Gastrocnemius medialis (tissue), 4 donors: ENCODE results near the gene RNF223. TPM values are rescaled to one million over a fixed set of nuclear protein-coding genes. Genes with fewer than 3 reads are reported as not detected.

Experiments
- ATAC-seq, 2 donors: fragments of 150-250 bp; one replicate each; pipeline ENCODE4 v1.9.1; 2016
- DNase-seq, 2 donors: peaks; one replicate each; pipeline ENCODE4 v3.0.0-alpha.2; 2019
- H3K27ac ChIP-seq, 4 donors: fragments of 200-600 bp; sonication (generic); 1 replicate in 1 of 4; 2 replicates in 3 of 4; pipeline ENCODE4 v1.5.1; 2016 to 2018; ENCODE audit warnings: mild to moderate bottlenecking in 2 of 4, moderate library complexity in 1 of 4
- H3K27me3 ChIP-seq, 3 donors: fragments of 200-600 bp; sonication (generic) in 2 of 3; 1 replicate in 1 of 3; 2 replicates in 2 of 3; pipeline versions ENCODE4 v1.5.1 to v1.6.0; 2016 to 2019; ENCODE audit warnings: mild to moderate bottlenecking in 1 of 3, moderate library complexity in 1 of 3
- H3K36me3 ChIP-seq, 2 donors: fragments of 200-600 bp; sonication (generic) in 1 of 2; one replicate each; pipeline ENCODE4 v1.5.1; 2017 to 2018
- H3K4me1 ChIP-seq, 2 donors: fragments of 200-600 bp; sonication (generic) in 1 of 2; one replicate each; pipeline ENCODE4 v1.5.1; 2016 to 2017; ENCODE audit warnings: mild to moderate bottlenecking in 2 of 2
- H3K4me3 ChIP-seq, 4 donors: fragments of 200-600 bp; sonication (generic) in 3 of 4; 1 replicate in 1 of 4; 2 replicates in 3 of 4; pipeline ENCODE4 v1.5.1; 2016 to 2019; ENCODE audit warnings: mild to moderate bottlenecking in 2 of 4
- H3K9me3 ChIP-seq, 3 donors: fragments of 200-600 bp; sonication (generic) in 2 of 3; 1 replicate in 1 of 3; 2 replicates in 2 of 3; pipeline ENCODE4 v1.5.1; 2016 to 2019
- POLR2A ChIP-seq, 2 donors: fragments of 450-650 bp; IDR thresholded peaks; one replicate each; pipeline ENCODE4 v1.6.1; 2017; ENCODE audit warnings: antibody characterized with exemption in 2 of 2, mild to moderate bottlenecking in 2 of 2, moderate library complexity in 2 of 2
- in situ Hi-C, 4 donors: fragments of 200-750 bp; cut with MboI; loops; one replicate each; pipeline versions ENCODE4 v1.15.0 to v1.8.0; 2017; ENCODE audit warnings: low sequenced_read_pairs in 4 of 4
- intact Hi-C: fragments of 100-400 bp; cut with DNase I; formaldehyde crosslinking; loops from one replicate; pipeline ENCODE4 v1.15.1; 2023; ENCODE audit warnings: low total_unique reads
- total RNA-seq, 4 donors: library from RNA; depleted of rRNA; stranded (reverse); fragments of >200 nt; gene quantifications; one replicate each; pipeline versions ENCODE4 v1.1.0 to v1.2.3, GENCODE V29; 2016
- TF ChIP-seq, protein P1 (sequence below), 5 experiments: fragments of 450-650 bp in 3 of 5; fragments of 200-600 bp in 2 of 5; sonication (generic) in 2 of 5; IDR thresholded peaks in 4 of 5; conservative IDR thresholded peaks in 1 of 5; 1 replicate in 4 of 5; 2 replicates in 1 of 5; pipeline ENCODE4 v1.5.1; 2016 to 2019; ENCODE audit warnings: antibody characterized with exemption in 5 of 5, mild to moderate bottlenecking in 3 of 5, moderate library complexity in 3 of 5

The RNF223 gene
- total RNA-seq, 4 donors from 2014 or later = not detected

DNA sequence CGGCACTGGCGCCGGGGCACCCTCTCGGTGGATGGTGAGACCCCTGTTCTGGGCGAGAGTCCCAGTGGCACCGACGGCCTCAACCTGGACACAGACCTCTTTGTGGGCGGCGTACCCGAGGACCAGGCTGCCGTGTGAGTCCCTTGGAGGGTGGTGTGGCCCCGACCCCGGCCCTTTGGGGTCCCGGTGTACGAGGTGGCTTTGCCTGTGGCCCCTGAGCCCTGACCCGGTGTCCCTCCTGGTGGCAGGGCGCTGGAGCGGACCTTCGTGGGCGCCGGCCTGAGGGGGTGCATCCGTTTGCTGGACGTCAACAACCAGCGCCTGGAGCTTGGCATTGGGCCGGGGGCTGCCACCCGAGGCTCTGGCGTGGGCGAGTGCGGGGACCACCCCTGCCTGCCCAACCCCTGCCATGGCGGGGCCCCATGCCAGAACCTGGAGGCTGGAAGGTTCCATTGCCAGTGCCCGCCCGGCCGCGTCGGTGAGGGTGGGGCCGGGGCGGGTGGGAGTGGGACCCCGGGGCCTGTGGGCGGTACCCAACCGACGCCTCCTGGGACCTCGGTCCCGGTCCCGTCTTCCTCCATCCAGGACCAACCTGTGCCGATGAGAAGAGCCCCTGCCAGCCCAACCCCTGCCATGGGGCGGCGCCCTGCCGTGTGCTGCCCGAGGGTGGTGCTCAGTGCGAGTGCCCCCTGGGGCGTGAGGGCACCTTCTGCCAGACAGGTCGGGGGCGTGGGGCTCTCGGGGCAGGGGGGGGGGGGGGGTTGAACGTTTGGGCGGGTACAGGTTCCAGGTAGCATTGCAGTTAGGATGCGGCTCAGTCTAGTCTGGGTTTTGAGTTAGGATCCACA, 24.6 kb downstream of the RNF223 start:
- Histone ChIP-seq H3K27me3 (no peaks in the 10 kb centered on the region), H3K27ac (no peak overlapping the region), H3K4me3 (no peak overlapping the region), H3K36me3 (no peaks in the 10 kb centered on the region), H3K4me1 (no peaks in the 10 kb centered on the region), H3K9me3 (no peaks in the 10 kb centered on the region)
- intact Hi-C loops = no loop called here
- no peak for DNase-seq
- ATAC-seq = no peak
- in situ Hi-C loops = no loop called here
- TF ChIP-seq, protein P1, sequence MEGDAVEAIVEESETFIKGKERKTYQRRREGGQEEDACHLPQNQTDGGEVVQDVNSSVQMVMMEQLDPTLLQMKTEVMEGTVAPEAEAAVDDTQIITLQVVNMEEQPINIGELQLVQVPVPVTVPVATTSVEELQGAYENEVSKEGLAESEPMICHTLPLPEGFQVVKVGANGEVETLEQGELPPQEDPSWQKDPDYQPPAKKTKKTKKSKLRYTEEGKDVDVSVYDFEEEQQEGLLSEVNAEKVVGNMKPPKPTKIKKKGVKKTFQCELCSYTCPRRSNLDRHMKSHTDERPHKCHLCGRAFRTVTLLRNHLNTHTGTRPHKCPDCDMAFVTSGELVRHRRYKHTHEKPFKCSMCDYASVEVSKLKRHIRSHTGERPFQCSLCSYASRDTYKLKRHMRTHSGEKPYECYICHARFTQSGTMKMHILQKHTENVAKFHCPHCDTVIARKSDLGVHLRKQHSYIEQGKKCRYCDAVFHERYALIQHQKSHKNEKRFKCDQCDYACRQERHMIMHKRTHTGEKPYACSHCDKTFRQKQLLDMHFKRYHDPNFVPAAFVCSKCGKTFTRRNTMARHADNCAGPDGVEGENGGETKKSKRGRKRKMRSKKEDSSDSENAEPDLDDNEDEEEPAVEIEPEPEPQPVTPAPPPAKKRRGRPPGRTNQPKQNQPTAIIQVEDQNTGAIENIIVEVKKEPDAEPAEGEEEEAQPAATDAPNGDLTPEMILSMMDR (IDR thresholded peaks at IDR 0.05 in 4 of 5, conservative IDR thresholded peaks at IDR 0.05 in 1 of 5) = no peak
- no peak for TF ChIP-seq POLR2A (IDR thresholded peaks at IDR 0.05)

DNA sequence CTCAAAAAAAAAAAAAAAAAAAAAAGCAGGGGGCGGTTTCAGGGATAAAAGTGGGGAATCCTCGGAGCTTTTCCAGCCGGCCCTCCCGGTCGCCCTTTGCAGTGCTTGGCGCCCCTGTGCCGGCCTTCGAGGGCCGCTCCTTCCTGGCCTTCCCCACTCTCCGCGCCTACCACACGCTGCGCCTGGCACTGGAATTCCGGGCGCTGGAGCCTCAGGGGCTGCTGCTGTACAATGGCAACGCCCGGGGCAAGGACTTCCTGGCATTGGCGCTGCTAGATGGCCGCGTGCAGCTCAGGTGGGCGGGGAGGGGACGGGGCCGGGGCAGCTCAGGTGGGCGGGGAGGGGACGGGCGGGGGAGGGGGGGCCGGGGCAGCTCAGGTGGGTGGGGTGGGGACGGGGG, 25.3 kb downstream of the RNF223 start:
- intact Hi-C loops = no loop called here
- in situ Hi-C loops = no loop called here
- TF ChIP-seq, protein P1 (IDR thresholded peaks at IDR 0.05 in 4 of 5, conservative IDR thresholded peaks at IDR 0.05 in 1 of 5) = no peak
- no peak for TF ChIP-seq POLR2A (IDR thresholded peaks at IDR 0.05)
- Histone ChIP-seq H3K36me3 (no peaks in the 10 kb centered on the region), H3K27ac (no peak overlapping the region), H3K27me3 (no peaks in the 10 kb centered on the region), H3K4me3 (no peak overlapping the region), H3K9me3 (no peaks in the 10 kb centered on the region), H3K4me1 (no peaks in the 10 kb centered on the region)
- DNase-seq (no peak), ATAC-seq (no peak)

DNA sequence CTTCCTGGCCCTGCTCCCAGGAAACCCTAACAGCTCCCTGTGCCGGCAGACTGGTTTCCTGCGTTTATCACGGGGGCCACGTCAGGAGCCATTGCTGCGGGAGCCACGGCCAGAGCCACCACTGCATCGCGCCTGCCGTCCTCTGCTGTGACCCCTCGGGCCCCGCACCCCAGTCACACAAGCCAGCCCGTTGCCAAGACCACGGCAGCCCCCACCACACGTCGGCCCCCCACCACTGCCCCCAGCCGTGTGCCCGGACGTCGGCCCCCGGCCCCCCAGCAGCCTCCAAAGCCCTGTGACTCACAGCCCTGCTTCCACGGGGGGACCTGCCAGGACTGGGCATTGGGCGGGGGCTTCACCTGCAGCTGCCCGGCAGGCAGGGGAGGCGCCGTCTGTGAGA, 26.1 kb downstream of the RNF223 start:
- H3K4me1 ChIP-seq = no peaks in the 10 kb centered on the region
- in situ Hi-C loops = no loop called here
- intact Hi-C loops = no loop called here
- DNase-seq (no peak), ATAC-seq (no peak)
- H3K36me3 ChIP-seq = no peaks in the 10 kb centered on the region
- H3K27ac ChIP-seq = no peak overlapping the region
- H3K4me3 ChIP-seq = no peak overlapping the region
- no peaks in the 10 kb centered on the region for H3K27me3 ChIP-seq
- TF ChIP-seq, protein P1 (IDR thresholded peaks at IDR 0.05 in 4 of 5, conservative IDR thresholded peaks at IDR 0.05 in 1 of 5) = no peak
- no peak for TF ChIP-seq POLR2A (IDR thresholded peaks at IDR 0.05)
- H3K9me3 ChIP-seq = no peaks in the 10 kb centered on the region

DNA sequence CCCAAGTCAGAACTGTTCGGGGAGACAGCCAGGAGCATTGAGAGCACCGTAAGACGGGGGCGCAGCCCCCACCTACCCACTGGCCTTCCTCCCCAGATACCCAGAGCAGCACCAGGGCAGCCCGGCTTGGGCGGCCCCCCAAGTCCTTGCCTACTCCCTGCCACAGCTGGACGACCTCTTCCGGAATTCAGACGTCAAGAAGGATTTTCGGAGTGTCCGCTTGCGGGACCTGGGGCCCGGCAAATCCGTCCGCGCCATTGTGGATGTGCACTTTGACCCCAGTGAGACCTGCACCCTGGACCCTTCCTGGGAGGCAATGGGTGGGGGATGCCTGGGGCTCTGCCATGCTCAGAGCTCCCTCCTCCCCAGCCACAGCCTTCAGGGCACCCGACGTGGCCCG, 26.7 kb downstream of the RNF223 start:
- in situ Hi-C loops (no loop called here), intact Hi-C loops (no loop called here)
- H3K4me3 ChIP-seq = no peak overlapping the region
- H3K27me3 ChIP-seq = no peaks in the 10 kb centered on the region
- H3K36me3 ChIP-seq = no peaks in the 10 kb centered on the region
- ATAC-seq = no peak
- H3K9me3 ChIP-seq = no peaks in the 10 kb centered on the region
- TF ChIP-seq, protein P1 (IDR thresholded peaks at IDR 0.05 in 4 of 5, conservative IDR thresholded peaks at IDR 0.05 in 1 of 5) = no peak
- no peak for TF ChIP-seq POLR2A (IDR thresholded peaks at IDR 0.05)
- H3K4me1 ChIP-seq = no peaks in the 10 kb centered on the region
- no peak overlapping the region for H3K27ac ChIP-seq
- DNase-seq = no peak
